Ureter (tissue), 1 donor: ENCODE data around the gene BAG5. TPM values are rescaled to one million over a fixed set of nuclear protein-coding genes. Genes with fewer than 3 reads are reported as not detected.

ENCODE experiments used
- DNase-seq: peaks from one replicate; pipeline ENCODE4 v3.0.0-alpha.2; 2020; ENCODE audit warnings: low spot score
- total RNA-seq: library from RNA; stranded (reverse); gene quantifications from one replicate; pipeline ENCODE4 v1.2.4, GENCODE V29; 2023
- donor health status: DM: yes; HTN: yes; CAD: no.

Gene BAG5
- total RNA-seq, 1 donor from 2014 or later = 36.8 TPM

- DNase-seq = no peak
These were observed 52.4 kb downstream of the BAG5 start for GRCh38 chr14:103509864-103510723.

- DNase-seq = no peak
These were observed 53.7 kb downstream of the BAG5 start for GRCh38 chr14:103508521-103509329.

- no peak for DNase-seq
These were observed 54.7 kb downstream of the BAG5 start for GRCh38 chr14:103507751-103508150.

Other genes with a start within 250 kb of the BAG5 start
- gene EIF5, start 228.4 kb downstream of the BAG5 start, total RNA-seq = 194 TPM
- gene MARK3, start 177.2 kb downstream of the BAG5 start, total RNA-seq = 140 TPM
- 310 TPM for gene CKB, start 39.8 kb downstream of the BAG5 start, total RNA-seq
- gene TRMT61A, start 33.5 kb downstream of the BAG5 start, total RNA-seq = 22.4 TPM
- 37.3 TPM for gene COA8, start 303 bp upstream of the BAG5 start, total RNA-seq
- gene KLC1, start 66.6 kb upstream of the BAG5 start, total RNA-seq = 179 TPM
- gene XRCC3, start 152.8 kb upstream of the BAG5 start, total RNA-seq = 15.7 TPM
- gene ZFYVE21, start 153.2 kb upstream of the BAG5 start, total RNA-seq = 90.9 TPM